GM18502 (cell line): ENCODE results near the gene ADAM23.

Experiments used
- ATAC-seq: cut with Tn5 transposase; IDR thresholded peaks from one replicate; pipeline ENCODE4 v1.9.1; 2021; ENCODE audit warnings: mild to moderate bottlenecking; ENCODE audit not compliant: unreplicated experiment, poor library complexity

The ADAM23 gene

GRCh38 chr2:206558492-206558891, 115.2 kb downstream of the ADAM23 start:
- ATAC-seq, result no peak

GRCh38 chr2:206561962-206562361, 118.6 kb downstream of the ADAM23 start:
- no peak for ATAC-seq

- no peak for ATAC-seq
These were observed 119.0 kb downstream of the ADAM23 start for GRCh38 chr2:206562375-206562774.

GRCh38 chr2:206563374-206563773, 120.0 kb downstream of the ADAM23 start:
- ATAC-seq, result no peak

GRCh38 chr2:206565666-206566065, 122.3 kb downstream of the ADAM23 start:
- no peak for ATAC-seq

GRCh38 chr2:206569470-206569869, 126.1 kb downstream of the ADAM23 start:
- ATAC-seq, result no peak

- ATAC-seq, result no peak
These were observed 126.9 kb downstream of the ADAM23 start for GRCh38 chr2:206570199-206570598.

- ATAC-seq, result no peak
These were observed 129.4 kb downstream of the ADAM23 start for GRCh38 chr2:206572725-206573124.

GRCh38 chr2:206573793-206574192, 130.5 kb downstream of the ADAM23 start:
- ATAC-seq, result no peak

GRCh38 chr2:206584323-206585116, 141.2 kb downstream of the ADAM23 start:
- no peak for ATAC-seq

- ATAC-seq, result no peak
These were observed 142.0 kb downstream of the ADAM23 start for GRCh38 chr2:206585335-206585734.

- no peak for ATAC-seq
These were observed 143.3 kb downstream of the ADAM23 start for GRCh38 chr2:206586609-206587008.

- ATAC-seq, result no peak
These were observed 154.4 kb downstream of the ADAM23 start for GRCh38 chr2:206597717-206598218.

- ATAC-seq, result no peak
These were observed 159.9 kb downstream of the ADAM23 start for GRCh38 chr2:206603243-206603642.

GRCh38 chr2:206610451-206610850, 167.1 kb downstream of the ADAM23 start:
- no peak for ATAC-seq

- no peak for ATAC-seq
These were observed 167.9 kb downstream of the ADAM23 start for GRCh38 chr2:206611191-206611590.

- no peak for ATAC-seq
These were observed 168.4 kb downstream of the ADAM23 start for GRCh38 chr2:206611736-206612135.

GRCh38 chr2:206614811-206615210, 171.5 kb downstream of the ADAM23 start:
- no peak for ATAC-seq

GRCh38 chr2:206615417-206616089, 172.2 kb downstream of the ADAM23 start:
- no peak for ATAC-seq

GRCh38 chr2:206616151-206616550, 172.8 kb downstream of the ADAM23 start:
- no peak for ATAC-seq

- no peak for ATAC-seq
These were observed 175.7 kb downstream of the ADAM23 start for GRCh38 chr2:206619011-206619410.

- no peak for ATAC-seq
These were observed 182.8 kb downstream of the ADAM23 start for GRCh38 chr2:206626108-206626507.
